KG1 (cell line): Measurements from ENCODE around the gene ARPC2.
"Not testable (repeated sequence)": the region's sequence is repeated elsewhere in the genome, so short reads cannot be mapped to it uniquely, and the experiment has no call there.

Experiments
- DNase-seq: peaks from one replicate; lab custom pipeline; 2025; lab: John Stamatoyannopoulos, UW

Gene ARPC2

GRCh38 chr2:218216674-218217359 is at the start of gene ARPC2:
Gene ARPC2, plus strand, starts transcription at chr2:218217189. Its CDS starts 282 bp downstream, at chr2:218217471.
- peak; percentile 89 for DNase-seq

GRCh38 chr2:218168016-218168415 is 49.0 kb upstream of the ARPC2 start:
- DNase-seq = no peak

GRCh38 chr2:218168635-218169462 is 48.1 kb upstream of the ARPC2 start:
- DNase-seq = peak; percentile 39

GRCh38 chr2:218169757-218170546 is 47.0 kb upstream of the ARPC2 start:
- DNase-seq = no peak

GRCh38 chr2:218171744-218172143 is 45.2 kb upstream of the ARPC2 start:
- DNase-seq = not testable (repeated sequence)

GRCh38 chr2:218172845-218173244 is 44.1 kb upstream of the ARPC2 start:
- no peak for DNase-seq

GRCh38 chr2:218179782-218180181 is 37.2 kb upstream of the ARPC2 start:
- no peak for DNase-seq

- DNase-seq = no peak
Measured at GRCh38 chr2:218180467-218181114, 36.4 kb upstream of the ARPC2 start.

- no peak for DNase-seq
Measured at GRCh38 chr2:218184331-218184730, 32.7 kb upstream of the ARPC2 start.

GRCh38 chr2:218186355-218186766 is 30.6 kb upstream of the ARPC2 start:
- DNase-seq = peak; percentile 72

GRCh38 chr2:218186876-218187275 is 30.1 kb upstream of the ARPC2 start:
- no peak for DNase-seq

GRCh38 chr2:218187296-218188015 is 29.5 kb upstream of the ARPC2 start:
- DNase-seq = no peak

- no peak for DNase-seq
Measured at GRCh38 chr2:218188528-218188927, 28.5 kb upstream of the ARPC2 start.

- DNase-seq = no peak
Measured at GRCh38 chr2:218192902-218193430, 24.0 kb upstream of the ARPC2 start.

- no peak for DNase-seq
Measured at GRCh38 chr2:218193701-218194100, 23.3 kb upstream of the ARPC2 start.

GRCh38 chr2:218194880-218195279 is 22.1 kb upstream of the ARPC2 start:
- DNase-seq = no peak

GRCh38 chr2:218196974-218197373 is 20.0 kb upstream of the ARPC2 start:
- DNase-seq = no peak

- no peak for DNase-seq
Measured at GRCh38 chr2:218202266-218202665, 14.7 kb upstream of the ARPC2 start.

- no peak for DNase-seq
Measured at GRCh38 chr2:218209078-218209477, 7.9 kb upstream of the ARPC2 start.

GRCh38 chr2:218214116-218214515 is 2.9 kb upstream of the ARPC2 start:
- DNase-seq = no peak

- no peak for DNase-seq
Measured at GRCh38 chr2:218216336-218216673, 684 bp upstream of the ARPC2 start.
